ENCODE measurements around the gene CCDC142.

Gene CCDC142

GRCh38 chr2:74441690-74442482, 40.9 kb downstream of the CCDC142 start, which contains the start of gene RTKN:
TSS of gene RTKN (minus strand) at chr2:74441937. CDS start at chr2:74441816, 121 bp downstream.
- no peak for FAIRE-seq

DNA sequence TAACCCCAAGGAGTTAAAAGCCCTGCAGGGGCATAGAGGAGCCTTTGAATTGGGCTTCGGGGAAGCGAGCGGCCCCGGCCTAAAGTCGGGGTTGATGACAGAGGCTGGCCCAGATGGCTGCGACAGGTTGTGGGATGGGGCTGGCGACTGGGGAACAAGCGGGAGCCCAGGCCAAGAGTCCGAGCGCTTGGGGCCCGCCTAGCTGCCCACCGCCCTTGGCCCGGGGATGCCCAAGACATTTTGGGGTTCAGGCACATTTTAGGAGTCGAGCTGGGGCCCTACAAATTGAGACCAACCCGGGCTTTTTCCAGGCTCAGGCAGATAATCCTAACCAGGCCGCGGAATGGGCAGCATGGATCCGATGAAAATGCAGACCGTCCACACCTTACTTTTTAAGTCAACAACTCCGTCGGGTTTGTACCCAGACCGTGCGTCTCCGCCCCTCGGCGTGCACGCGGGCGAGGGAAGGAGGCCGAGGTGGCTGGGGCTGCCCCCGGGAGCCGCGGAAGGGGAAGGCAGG, 41.6 kb downstream of the CCDC142 start:
- no peak for FAIRE-seq

GRCh38 chr2:74440378-74441169, 42.2 kb downstream of the CCDC142 start:
- no peak for FAIRE-seq

DNA sequence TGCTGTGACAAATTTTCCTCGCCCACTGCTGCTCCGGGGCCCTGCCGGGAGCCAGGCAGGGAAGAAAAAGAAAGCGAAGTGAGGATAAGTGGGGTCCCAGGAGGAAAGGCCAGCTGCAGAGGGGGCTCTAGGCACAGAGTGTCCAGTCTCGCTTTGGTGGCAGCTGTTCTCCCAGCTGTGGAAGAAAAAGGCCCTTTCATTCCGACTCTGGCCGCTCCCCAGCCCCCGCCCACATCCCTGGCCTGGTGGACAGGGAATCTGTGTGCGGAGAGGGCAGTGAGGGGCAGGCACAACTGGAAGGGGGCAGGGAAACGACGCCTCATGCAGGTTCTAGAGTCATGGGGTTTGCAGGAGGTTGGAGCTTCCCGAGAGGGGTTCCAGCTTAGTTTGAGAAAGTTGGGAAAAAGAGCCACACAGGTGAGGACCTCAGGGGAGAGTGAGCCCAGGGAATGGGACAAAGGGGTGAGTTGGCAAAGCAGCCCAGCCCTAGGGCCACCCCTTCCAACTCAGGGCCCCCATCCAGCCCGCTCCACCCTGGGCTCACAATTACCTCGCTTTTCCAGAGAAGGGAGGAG, 42.9 kb downstream of the CCDC142 start:
- no peak for FAIRE-seq

- FAIRE-seq = no peak
Observed at GRCh38 chr2:74439373-74439772, 43.4 kb downstream of the CCDC142 start.

DNA sequence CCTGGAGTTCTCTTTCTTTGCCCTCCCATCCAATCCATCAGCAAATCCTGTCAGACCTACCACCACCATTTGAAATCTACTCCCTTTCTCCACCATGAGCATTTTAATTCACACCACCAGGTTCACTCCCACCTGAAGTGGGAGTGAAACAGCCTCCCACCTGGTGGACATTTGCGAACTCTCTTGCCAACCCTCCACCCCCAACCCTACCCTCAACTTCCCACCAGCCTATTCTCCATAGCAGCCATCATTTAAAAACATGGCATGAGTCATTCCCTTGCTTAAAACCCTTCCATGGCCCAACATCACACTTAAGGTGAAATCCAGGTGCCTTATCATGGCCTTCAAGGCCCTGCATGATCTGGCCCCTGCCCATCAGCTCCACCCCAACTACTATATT, 44.5 kb downstream of the CCDC142 start:
- no peak for FAIRE-seq

GRCh38 chr2:74436848-74437695, 45.7 kb downstream of the CCDC142 start:
- FAIRE-seq = no peak

DNA sequence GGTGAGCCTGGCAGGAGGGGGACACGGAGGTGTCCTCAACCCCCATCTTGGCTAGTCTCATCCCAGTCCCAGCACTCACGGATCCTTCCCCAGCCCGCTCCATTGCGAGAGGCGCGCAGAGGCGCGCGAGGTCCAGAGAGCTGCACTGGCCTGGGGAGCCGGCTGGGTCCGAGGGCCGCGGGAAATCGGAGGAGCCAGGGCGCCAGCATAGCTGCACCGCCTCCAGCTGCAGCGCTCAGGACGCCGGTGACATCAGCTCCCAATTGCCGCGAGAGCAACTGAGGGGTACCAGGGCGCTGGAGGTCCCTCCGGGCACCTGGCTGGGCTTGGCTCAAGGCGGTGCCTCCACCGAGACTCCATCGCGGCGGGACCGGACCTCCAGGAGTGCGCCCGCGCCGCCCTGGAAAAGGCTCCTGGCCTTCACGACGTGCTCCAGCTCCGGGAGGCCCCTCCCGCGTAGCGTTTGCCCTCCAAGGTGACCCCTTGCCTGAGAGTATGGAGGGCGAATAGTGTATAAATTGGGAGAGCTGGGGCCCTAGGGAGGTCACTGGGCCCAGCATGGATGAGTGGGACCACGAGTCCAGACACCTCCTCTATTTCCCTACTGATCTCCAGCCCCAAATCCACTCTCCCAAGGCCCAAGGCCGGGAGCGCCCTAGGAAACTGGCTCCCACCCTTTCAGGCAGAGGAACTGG, 46.5 kb downstream of the CCDC142 start:
- FAIRE-seq = no peak

DNA sequence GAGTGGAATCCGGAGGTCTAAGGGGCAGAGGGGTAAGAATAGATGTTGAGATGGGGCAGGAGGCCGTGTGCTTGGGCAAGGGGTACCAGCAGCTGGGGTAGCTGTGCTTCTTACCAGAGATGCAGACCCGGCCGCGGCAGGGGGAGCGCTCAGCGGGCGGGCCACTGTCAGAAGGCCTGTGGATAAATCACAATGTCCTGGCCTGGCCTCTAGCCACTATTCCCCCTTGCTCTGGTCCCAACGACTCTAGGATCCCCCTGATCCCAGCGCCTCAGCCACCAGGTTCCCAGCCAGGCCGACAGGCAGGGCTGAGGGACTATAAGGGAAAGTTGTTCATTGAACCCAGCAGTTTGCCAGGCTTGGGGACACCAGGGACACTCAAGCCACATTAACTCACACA, 52.3 kb downstream of the CCDC142 start:
- no peak for FAIRE-seq

DNA sequence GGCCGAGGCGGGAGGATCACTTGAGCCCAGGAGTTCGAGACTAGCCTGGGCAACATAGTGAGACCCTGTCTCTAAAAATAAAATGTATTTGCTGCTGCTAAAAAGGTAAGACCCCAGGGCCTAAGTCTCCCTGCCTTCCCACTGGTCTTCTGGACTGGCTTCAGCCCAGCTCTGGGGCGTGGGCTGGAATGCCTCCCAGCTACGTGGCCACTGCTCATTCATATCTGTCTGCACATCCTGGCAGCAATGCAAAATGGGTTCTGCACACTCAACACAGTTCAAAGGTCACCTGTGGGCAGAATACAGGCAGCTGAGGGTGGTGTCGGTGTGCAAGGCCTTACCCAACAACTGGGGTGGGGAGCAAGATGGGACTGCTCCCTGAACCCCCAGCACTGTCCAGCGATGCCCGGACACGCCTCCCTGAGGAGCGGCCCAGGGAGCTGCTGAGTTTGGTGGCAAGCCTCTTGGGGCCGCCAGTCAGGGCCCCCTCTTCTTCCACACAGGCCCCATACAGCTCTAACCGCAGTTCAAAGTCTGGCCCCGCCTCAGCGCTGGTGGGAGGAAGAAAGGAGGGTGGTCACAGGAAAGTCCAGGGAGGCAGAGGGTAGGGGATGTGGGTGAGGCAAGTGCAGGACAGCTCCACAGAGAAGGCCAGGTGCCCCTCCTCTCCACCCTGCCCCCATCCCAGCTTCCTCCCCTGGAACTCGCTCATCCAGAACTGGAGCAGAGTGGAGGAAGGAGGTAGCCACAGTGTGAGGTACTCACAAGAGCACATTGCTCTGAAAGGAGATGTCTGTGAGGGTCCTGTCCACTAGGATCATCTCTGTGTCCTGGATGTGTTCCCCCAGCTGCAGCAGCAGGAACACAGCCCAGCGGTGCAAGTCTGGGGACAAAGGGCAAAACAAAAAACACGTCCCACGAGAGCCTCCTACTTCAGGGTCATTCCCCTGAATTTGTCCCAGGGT, 53.0 kb downstream of the CCDC142 start:
- FAIRE-seq = no peak

DNA sequence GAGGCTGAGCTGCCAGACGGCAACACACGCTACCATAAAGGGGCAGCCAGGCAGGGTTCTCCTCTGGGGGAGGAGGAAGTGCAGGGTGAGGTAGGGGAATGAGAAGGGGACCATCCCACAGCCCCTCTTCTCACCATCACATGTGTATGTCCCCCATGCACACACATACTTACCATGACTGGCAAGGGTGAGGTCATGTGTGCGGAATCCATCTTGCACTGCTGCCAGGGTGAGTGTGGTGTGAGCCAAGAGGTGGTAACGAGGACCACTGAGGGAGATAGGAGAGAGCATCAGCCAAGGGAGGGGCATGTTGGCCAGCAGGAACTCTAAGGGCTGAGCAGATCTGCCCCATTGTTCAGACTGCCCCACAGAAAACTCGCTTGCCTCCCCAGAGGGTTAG, 54.1 kb downstream of the CCDC142 start:
- FAIRE-seq = no peak

GRCh38 chr2:74427551-74427950, 55.2 kb downstream of the CCDC142 start:
- FAIRE-seq = no peak

DNA sequence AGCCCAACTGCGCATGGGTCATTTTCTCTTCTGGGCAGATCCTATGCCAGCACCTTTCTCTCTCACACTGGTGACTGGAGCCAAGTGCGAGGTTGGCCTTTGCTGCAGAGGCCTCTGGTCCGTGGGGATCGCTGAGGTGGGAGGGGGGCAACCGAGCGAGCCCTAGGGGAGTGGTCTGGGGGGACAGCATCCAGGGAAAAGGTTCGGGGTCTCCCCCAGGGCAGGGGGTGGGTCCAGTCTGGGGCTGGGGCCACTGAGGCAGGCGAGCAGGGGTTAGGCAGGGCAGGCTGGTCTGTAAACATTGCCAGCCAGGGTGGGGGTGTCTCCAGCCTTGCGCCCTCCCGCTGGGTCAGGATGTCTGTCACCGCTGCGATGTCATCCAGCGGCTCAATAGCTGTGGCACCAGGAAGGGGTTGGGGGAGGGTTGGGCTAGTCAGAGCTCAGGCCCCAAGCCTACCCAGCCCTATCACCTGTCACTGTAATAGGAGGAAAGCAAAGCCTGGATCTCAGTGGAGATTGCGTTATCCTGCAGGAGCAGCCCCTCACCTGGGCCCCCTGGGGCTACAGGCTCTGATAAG, 56.5 kb downstream of the CCDC142 start:
- FAIRE-seq = no peak

DNA sequence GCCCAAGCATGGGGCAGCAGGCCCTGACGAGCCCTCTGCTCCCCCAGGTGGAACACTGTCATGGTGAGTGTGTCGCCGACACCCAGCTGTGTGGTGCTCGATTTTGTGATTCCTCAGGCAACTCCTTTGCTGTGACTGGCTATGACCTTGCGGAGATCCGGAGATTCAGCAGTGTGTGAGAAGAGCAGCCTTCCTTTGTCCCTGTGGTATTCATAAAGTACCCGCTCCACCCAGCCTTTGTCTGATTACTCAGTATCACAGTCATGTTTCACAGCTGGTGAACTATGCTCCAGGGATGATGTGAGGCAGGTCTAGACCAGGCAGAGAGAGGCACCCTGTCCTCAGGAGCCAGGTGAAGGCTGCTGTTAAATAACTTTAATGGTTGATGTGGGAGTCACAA, 57.3 kb downstream of the CCDC142 start:
- no peak for FAIRE-seq

DNA sequence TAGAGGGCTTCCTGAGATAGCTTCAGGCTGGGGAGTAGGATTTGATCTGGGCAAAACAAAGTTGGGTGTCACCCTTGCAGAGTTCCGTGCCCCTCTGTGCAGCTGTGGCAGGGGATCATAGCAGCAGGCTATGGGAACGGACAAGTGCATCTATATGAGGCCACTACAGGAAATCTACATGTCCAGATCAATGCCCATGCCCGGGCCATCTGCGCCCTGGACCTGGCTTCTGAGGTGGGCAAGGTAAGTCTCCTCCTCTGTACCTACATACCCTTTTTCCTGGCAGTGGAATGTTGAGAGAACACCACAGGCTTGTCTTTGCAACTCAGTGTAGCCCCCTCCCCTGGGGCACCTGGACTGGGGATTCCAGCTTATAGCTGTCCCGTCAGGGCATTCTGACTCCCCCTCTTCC, 57.8 kb downstream of the CCDC142 start:
- no peak for FAIRE-seq

GRCh38 chr2:74424139-74424992, 58.4 kb downstream of the CCDC142 start:
- no peak for FAIRE-seq

Measured in colon (tissue), 2 donors.